T-helper 2 cell (primary cell): Measurements from ENCODE around the gene WDR33.

Experiments used
- DNase-seq, 5 experiments: peaks; one replicate each; pipeline versions ENCODE4 v3.0.0 to v3.0.0-alpha.2; 2012 to 2022

The WDR33 gene

DNA sequence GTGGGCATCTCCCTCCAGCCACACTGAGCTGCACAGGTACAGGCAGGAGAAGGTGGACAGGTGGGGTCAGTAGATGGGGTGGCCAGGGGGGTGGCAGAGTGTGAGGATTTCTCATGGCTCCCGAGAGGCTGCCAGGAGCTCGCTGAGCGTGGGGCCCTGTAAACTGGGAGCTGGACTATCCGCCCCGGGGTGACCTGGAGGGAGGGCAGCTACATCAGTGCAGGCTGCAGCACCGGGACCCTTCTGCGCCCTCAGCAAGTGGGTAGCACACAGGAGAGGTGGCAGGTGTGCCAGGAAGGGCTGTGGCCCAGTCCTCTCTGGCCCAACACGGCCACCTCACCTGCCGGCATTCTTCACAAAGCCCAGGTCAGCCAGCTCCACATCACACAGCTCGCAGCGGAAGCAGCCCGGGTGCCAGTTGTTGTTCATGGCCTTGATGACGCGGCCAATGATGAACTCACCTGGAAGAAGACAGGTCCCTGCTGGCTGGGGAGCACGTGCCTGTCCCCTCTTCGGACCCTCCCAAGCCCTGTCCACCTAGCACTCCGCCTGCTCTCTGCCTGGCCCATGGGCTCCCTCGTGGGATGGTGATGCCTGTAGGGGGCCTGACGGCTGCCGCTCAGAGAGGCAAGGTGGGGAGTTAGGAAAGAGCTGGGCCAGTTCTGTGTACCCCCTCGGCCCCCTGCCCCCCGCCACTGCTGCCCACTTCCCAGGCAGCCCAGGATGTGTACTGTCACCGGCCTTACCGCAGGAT lies 156.7 kb downstream of the WDR33 start:
- DNase-seq: no peak

- no peak for DNase-seq
These were observed 157.4 kb downstream of the WDR33 start for GRCh38 chr2:127653421-127654083.

DNA sequence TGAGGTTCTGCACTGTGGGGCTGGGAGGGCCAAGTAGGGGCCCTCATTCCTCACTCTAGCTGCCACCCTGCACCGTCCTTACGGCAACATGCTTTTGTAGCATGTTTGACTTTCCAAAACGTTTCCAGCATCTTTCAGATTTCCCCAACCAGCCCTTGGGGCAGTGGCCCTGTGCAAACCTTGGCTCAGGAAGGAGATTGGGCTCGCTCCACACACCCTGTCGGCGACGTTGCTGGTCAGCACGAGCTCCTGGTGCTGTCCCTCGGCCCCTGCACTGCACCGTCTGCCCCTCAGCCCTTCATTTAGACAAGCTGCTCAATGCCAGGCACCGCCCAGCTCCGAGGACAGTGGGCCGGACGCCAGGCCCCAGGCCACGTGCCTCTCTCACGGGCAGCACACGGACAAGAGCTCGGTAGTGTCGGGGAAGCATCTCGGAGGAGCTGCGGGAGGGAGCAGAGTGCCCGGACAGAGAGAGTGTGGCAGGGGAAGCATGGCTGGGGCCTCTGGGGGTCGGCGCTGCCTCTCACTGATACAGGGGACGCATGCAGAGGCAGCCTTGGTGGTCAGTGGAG lies 158.1 kb downstream of the WDR33 start:
- DNase-seq: no peak

DNA sequence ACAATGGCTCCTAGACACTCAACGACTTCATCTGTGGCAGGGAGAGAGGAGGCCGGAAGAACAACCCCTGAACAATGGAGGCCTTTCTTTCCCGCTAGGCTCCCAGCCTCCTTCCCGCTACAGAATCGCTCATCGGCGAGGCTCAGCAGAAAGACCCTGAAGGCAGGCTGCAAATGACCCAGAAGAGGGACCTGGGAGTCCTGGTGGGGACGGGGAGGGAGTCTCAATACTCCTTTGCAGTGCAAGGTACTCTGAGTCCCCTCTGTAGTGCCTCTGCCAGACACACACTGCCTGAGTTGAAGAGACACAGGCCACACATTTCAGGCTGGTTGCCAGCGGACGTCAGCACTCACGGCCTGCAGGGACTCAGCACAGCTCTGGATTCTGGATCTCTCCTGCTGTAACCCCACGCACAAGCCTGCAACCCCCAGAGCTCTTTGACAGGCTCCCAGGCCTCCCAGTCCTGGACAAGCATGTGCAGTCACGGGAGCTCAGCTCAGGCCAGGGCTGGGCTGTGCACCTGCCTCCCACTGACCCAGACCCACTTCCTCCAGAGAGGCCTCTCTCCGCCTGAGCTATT lies 158.9 kb downstream of the WDR33 start:
- DNase-seq: no peak

- no peak for DNase-seq
These were observed 159.6 kb downstream of the WDR33 start for GRCh38 chr2:127651381-127651809.
